DMS114 treated with DMSO at 0.1 percent for 48 hours (cell line): Measurements from ENCODE around the gene PTGR1.

Experiments
- DNase-seq: peaks from one replicate; lab custom pipeline; 2025; ENCODE audit not compliant: unreplicated experiment; lab: John Stamatoyannopoulos, UW

The PTGR1 gene

GRCh38 chr9:111542497-111543254, 56.8 kb downstream of the PTGR1 start:
- DNase-seq = no peak

- no peak for DNase-seq
Measured at GRCh38 chr9:111533099-111533790, 66.2 kb downstream of the PTGR1 start.

- no peak for DNase-seq
Measured at GRCh38 chr9:111531716-111532115, 67.7 kb downstream of the PTGR1 start.

- DNase-seq = no peak
Measured at GRCh38 chr9:111529787-111530186, 69.7 kb downstream of the PTGR1 start.

- DNase-seq = no peak
Measured at GRCh38 chr9:111527347-111527746, 72.1 kb downstream of the PTGR1 start.

- DNase-seq = peak; percentile 77
Measured at GRCh38 chr9:111525056-111525977, 74.1 kb downstream of the PTGR1 start, which contains the start of gene ZNF483. ZNF483 (plus strand) TSS chr9:111525179; CDS start chr9:111527396, 2,217 bp downstream.

- DNase-seq = no peak
Measured at GRCh38 chr9:111524731-111525055, 74.8 kb downstream of the PTGR1 start.

GRCh38 chr9:111516061-111516465, 83.4 kb downstream of the PTGR1 start:
- no peak for DNase-seq

GRCh38 chr9:111514967-111515366, 84.5 kb downstream of the PTGR1 start:
- DNase-seq = no peak
